ENCODE results near the gene RHOT2.

The RHOT2 gene

DNA sequence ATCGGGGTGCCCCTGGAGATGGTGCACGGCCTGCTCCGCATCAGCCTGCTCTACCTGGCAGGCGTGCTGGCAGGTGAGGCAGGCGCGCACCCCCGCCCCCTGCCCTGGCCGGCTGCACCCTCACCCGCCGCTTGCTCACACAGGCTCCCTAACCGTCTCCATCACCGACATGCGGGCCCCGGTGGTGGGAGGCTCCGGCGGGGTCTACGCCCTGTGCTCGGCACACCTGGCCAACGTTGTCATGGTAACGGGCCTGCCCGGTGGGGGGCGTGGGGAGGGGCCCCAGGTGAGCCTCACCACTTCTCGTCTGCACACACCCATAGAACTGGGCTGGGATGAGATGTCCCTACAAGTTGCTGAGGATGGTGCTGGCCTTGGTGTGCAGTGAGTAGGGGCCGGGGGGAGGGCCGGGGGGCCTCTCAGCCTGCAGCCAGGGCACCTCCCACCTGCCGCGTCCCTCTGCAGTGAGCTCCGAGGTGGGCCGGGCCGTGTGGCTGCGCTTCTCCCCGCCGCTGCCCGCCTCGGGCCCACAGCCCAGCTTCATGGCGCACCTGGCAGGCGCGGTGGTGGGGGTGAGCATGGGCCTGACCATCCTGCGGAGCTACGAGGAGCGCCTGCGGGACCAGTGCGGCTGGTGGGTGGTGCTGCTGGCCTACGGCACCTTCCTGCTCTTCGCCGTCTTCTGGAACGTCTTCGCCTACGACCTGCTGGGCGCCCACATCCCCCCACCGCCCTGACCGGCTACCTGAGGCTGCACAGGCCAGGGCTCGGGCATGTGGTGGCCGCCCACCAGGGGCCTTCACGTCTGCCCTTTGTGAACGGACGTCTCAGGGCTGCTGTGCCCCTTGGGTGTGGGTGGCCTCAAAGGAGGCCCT is 9.6 kb downstream of the RHOT2 start:
- TF ChIP-seq, protein P1, sequence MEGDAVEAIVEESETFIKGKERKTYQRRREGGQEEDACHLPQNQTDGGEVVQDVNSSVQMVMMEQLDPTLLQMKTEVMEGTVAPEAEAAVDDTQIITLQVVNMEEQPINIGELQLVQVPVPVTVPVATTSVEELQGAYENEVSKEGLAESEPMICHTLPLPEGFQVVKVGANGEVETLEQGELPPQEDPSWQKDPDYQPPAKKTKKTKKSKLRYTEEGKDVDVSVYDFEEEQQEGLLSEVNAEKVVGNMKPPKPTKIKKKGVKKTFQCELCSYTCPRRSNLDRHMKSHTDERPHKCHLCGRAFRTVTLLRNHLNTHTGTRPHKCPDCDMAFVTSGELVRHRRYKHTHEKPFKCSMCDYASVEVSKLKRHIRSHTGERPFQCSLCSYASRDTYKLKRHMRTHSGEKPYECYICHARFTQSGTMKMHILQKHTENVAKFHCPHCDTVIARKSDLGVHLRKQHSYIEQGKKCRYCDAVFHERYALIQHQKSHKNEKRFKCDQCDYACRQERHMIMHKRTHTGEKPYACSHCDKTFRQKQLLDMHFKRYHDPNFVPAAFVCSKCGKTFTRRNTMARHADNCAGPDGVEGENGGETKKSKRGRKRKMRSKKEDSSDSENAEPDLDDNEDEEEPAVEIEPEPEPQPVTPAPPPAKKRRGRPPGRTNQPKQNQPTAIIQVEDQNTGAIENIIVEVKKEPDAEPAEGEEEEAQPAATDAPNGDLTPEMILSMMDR (IDR thresholded peaks at IDR 0.05; ENCODE audit: unreplicated experiment in 3 of 3) = no peak
- Mint-ChIP-seq H3K4me1 (peaks cover 3% of the 10 kb centered on the region), H3K27me3 (ENCODE audit: low read depth) (peaks cover 6% of the 10 kb centered on the region), H3K4me3 (no peak overlapping the region), H3K27ac (no peak overlapping the region), H3K9me3 (no peaks in the 10 kb centered on the region), H3K36me3 (ENCODE audit: low read depth) (no peaks in the 10 kb centered on the region)

DNA sequence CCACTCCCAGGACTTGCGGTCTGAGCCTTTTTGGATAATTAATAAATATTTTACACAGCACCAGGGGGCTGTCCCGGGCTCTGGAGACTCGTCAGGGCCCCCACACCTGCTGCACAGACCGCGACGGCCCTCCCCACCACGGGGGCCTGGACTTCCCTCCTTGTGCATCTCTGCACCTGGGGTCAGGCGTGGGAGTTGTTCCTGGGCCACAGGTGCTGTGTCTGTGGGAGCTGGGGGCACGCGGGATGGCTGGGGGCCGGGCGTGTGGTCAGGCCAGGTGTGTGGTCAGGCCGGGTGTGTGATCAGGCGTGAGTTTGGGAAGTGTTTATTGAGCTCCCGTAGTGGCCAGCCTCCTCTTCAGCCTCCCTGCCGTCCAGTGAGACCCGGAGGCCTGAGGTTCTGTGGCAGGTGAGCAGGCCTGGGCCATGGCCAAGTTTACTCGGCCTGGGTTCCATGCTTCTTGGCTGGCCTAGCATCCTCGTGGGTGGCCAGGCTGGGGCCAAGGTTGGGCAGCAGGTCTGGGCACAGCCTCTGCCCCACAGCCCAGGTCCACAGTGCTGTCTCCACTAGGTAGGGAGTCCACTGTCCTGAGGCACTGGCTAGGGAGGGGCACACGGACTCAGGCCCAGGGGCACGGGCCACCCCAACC is 10.4 kb downstream of the RHOT2 start:
- Mint-ChIP-seq H3K27me3 (ENCODE audit: low read depth) (peaks cover 6% of the 10 kb centered on the region), H3K4me3 (peak overlapping the region in 2 of 3 experiments; percentile 86 to 88), H3K9me3 (no peaks in the 10 kb centered on the region), H3K36me3 (ENCODE audit: low read depth) (no peaks in the 10 kb centered on the region), H3K4me1 (peaks cover 4% of the 10 kb centered on the region), H3K27ac (no peak overlapping the region)
- TF ChIP-seq, protein P1 (IDR thresholded peaks at IDR 0.05; ENCODE audit: unreplicated experiment in 3 of 3) = no peak

DNA sequence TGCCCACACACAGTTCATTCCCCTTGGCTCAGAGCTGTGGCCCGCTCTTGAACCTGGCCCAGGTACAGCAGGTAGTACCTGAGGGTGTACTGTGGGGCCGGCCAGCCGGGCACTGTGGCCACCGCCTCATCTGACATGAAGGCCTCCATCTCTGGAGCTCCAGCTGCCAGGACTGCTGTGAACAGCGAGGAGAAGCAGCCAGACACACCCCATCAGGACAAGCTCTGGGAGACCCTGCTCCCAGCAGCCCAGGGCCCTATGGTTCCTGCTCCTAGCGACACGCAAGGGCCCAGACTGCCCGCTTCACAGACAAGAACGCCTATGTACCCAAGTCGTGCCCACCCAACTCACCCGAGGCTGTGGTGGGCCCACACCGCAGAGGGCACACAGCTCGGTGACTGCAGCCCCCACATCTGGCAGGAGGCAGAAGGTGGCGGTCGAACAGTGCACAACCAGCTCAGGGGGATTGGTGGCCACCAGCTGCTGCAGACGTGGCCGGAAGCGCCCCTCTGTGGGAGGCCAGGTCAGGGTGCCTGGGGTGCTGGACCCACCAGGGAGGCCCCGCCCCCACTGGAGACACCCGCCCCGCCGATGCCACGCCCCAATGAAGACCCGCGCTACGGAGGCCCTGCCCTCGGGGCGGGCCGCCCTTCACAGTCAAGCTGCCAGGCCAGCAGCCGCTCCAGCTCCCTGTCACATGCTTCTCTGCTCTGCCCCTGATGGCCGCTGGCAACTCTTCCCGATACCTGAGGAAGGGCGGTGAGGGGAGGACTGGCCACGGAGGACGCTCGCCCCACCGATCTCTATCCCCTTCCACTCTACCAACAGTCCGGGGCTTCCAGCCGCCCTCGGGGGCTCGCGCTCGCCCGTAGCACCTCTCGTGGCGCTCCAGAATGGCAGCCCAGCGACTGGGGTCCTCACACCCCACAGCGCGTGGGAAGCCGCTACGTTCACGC is 11.2 kb downstream of the RHOT2 start:
- H3K4me1 Mint-ChIP-seq = peaks cover 4% of the 10 kb centered on the region
- TF ChIP-seq, protein P1 (IDR thresholded peaks at IDR 0.05; ENCODE audit: unreplicated experiment in 3 of 3) = no peak
- peak overlapping the region; percentile 86 to 90 (median 88) for H3K4me3 Mint-ChIP-seq
- H3K36me3 Mint-ChIP-seq (ENCODE audit: low read depth) = no peaks in the 10 kb centered on the region
- H3K27ac Mint-ChIP-seq = peak overlapping the region; percentile 70 to 88 (median 85)
- H3K27me3 Mint-ChIP-seq (ENCODE audit: low read depth) = peaks cover 6% of the 10 kb centered on the region
- H3K9me3 Mint-ChIP-seq = no peaks in the 10 kb centered on the region

DNA sequence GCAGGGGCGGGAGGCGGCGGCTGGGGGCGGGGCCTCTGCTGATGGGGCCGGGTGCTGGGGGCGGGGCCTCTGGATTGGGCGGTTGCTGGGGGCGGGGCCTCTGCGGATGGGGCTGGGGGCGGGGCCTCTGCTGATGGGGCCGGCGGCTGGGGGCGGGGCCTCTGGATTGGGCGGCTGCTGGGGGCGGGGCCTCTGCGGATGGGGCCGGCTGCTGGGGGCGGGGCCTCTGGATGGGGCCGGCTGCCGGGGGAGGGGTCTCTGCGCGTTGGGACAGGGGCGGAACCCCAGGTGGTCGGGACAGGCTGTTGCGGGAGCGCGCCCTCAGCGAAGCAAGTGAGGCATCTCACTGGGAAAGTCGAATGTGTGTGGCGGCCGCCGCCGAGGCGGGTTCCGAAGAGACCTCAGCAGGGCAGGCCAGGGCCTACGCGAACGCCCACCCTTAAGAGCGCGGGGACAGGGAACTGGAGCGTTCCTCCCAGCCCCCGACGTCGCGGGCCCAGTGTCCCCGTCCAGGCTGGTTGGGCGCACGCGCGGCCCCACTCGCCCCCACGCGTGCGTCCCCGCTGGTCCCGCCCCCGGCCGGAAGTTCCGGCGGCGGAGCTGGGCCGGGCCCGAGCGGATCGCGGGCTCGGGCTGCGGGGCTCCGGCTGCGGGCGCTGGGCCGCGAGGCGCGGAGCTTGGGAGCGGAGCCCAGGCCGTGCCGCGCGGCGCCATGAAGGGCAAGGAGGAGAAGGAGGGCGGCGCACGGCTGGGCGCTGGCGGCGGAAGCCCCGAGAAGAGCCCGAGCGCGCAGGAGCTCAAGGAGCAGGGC is 12.1 kb downstream of the RHOT2 start, which contains the start of gene STUB1:
Gene STUB1, plus strand, starts transcription at position 597 of the 811 bp plus-strand sequence. Its CDS starts 116 bp downstream, at position 713.
- no peaks in the 10 kb centered on the region for H3K9me3 Mint-ChIP-seq
- no peaks in the 10 kb centered on the region for H3K36me3 Mint-ChIP-seq (ENCODE audit: low read depth)
- H3K27ac Mint-ChIP-seq = peak within 1 kb of the TSS; percentile 70 to 91 (median 81)
- peaks cover 4% of the 10 kb centered on the region for H3K4me1 Mint-ChIP-seq
- peaks cover 4% of the 10 kb centered on the region for H3K27me3 Mint-ChIP-seq (ENCODE audit: low read depth)
- TF ChIP-seq, protein P1 (IDR thresholded peaks at IDR 0.05; ENCODE audit: unreplicated experiment in 3 of 3) = no peak
- peak within 1 kb of the TSS; percentile 89 to 92 (median 90) for H3K4me3 Mint-ChIP-seq

DNA sequence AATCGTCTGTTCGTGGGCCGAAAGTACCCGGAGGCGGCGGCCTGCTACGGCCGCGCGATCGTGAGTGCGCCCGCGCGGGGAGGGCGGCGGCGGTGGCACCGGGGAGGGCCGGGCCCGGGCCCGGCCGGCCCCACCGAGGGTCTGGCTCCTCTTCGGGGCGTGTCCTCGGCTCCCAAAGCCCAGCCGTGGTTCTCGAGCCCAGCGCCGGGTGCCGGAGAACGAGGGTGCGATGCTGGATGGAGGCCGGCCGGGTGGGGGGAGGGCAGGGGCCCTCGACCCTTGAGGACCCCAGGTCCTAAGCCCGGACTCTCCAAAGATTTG is 12.7 kb downstream of the RHOT2 start:
- H3K27me3 Mint-ChIP-seq (ENCODE audit: low read depth) = no peaks in the 10 kb centered on the region
- H3K27ac Mint-ChIP-seq = no peak overlapping the region
- no peaks in the 10 kb centered on the region for H3K36me3 Mint-ChIP-seq (ENCODE audit: low read depth)
- TF ChIP-seq, protein P1 (IDR thresholded peaks at IDR 0.05; ENCODE audit: unreplicated experiment in 3 of 3) = no peak
- peak overlapping the region; percentile 77 to 92 (median 85) for H3K4me3 Mint-ChIP-seq
- H3K4me1 Mint-ChIP-seq = peaks cover 4% of the 10 kb centered on the region
- H3K9me3 Mint-ChIP-seq = no peaks in the 10 kb centered on the region

All from nephron (organoid).